T-helper 1 cell treated with Interleukin-12 subunit alpha and Interleukin-12 subunit beta and Interleukin-4 antibody, amounts not matched to agents 30 μg/mL and 1 μg/mL, for 36 hours (primary cell): ENCODE results near the gene CDK5RAP2.

ENCODE experiments used
- H3K27ac Mint-ChIP-seq: one replicate; pipeline ENCODE4 v1.8.0; 2021; ENCODE audit warnings: mild to moderate bottlenecking, mixed read lengths
- H3K27me3 Mint-ChIP-seq: one replicate; pipeline ENCODE4 v1.8.0; 2021; ENCODE audit warnings: low read depth, mixed read lengths
- H3K36me3 Mint-ChIP-seq: one replicate; pipeline ENCODE4 v1.8.0; 2021; ENCODE audit warnings: low read depth, mixed read lengths
- H3K4me1 Mint-ChIP-seq: one replicate; pipeline ENCODE4 v1.8.0; 2021; ENCODE audit warnings: low read depth, mixed read lengths
- H3K4me3 Mint-ChIP-seq: one replicate; pipeline ENCODE4 v1.8.0; 2021; ENCODE audit warnings: mild to moderate bottlenecking, moderate library complexity, mixed read lengths
- H3K9me3 Mint-ChIP-seq: one replicate; pipeline ENCODE4 v1.8.0; 2021; ENCODE audit warnings: mixed read lengths

Gene CDK5RAP2

GRCh38 chr9:120376101-120376500, 203.9 kb downstream of the CDK5RAP2 start:
- Mint-ChIP-seq H3K9me3 (peaks cover 9% of the 10 kb centered on the region), H3K27ac (no peak overlapping the region), H3K4me1 (no peaks in the 10 kb centered on the region), H3K27me3 (no peaks in the 10 kb centered on the region), H3K4me3 (no peak overlapping the region), H3K36me3 (no peaks in the 10 kb centered on the region)

GRCh38 chr9:120375316-120375715, 204.7 kb downstream of the CDK5RAP2 start:
- Mint-ChIP-seq H3K27ac (no peak overlapping the region), H3K36me3 (no peaks in the 10 kb centered on the region), H3K4me1 (no peaks in the 10 kb centered on the region), H3K4me3 (no peak overlapping the region), H3K9me3 (peaks cover 9% of the 10 kb centered on the region), H3K27me3 (no peaks in the 10 kb centered on the region)

GRCh38 chr9:120374817-120375216, 205.2 kb downstream of the CDK5RAP2 start:
- H3K36me3 Mint-ChIP-seq, result no peaks in the 10 kb centered on the region

DNA sequence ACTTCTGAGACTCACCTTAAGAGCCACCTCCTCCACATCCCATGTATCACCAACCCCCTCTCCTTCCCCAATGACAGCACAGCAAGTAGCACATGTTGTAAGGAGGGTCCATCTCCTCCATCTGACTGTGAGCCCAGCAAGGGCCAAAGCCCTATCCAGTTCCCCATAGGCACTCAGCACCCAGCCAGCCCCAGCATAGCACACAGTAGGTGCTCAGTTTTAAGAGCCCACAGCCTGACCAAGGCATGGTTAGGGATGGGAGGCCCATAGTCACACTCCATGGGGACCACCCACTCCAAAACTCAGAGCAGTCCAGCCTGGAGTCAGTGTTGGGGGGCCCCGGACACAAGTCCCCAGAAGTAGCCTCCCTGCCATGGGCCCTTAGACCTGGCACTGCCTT, 205.7 kb downstream of the CDK5RAP2 start:
- Mint-ChIP-seq H3K27ac (no peak overlapping the region), H3K36me3 (no peaks in the 10 kb centered on the region), H3K9me3 (peaks cover 9% of the 10 kb centered on the region), H3K4me1 (no peaks in the 10 kb centered on the region), H3K4me3 (no peak overlapping the region), H3K27me3 (no peaks in the 10 kb centered on the region)

More at GRCh38 chr9:120374817-120375216, 205.2 kb downstream of the CDK5RAP2 start:
- Mint-ChIP-seq H3K27me3 (no peaks in the 10 kb centered on the region), H3K4me3 (no peak overlapping the region), H3K4me1 (no peaks in the 10 kb centered on the region), H3K9me3 (peaks cover 9% of the 10 kb centered on the region), H3K27ac (no peak overlapping the region)

- no peaks in the 10 kb centered on the region for H3K4me1 Mint-ChIP-seq
Observed at GRCh38 chr9:120372040-120372439, 207.9 kb downstream of the CDK5RAP2 start.

DNA sequence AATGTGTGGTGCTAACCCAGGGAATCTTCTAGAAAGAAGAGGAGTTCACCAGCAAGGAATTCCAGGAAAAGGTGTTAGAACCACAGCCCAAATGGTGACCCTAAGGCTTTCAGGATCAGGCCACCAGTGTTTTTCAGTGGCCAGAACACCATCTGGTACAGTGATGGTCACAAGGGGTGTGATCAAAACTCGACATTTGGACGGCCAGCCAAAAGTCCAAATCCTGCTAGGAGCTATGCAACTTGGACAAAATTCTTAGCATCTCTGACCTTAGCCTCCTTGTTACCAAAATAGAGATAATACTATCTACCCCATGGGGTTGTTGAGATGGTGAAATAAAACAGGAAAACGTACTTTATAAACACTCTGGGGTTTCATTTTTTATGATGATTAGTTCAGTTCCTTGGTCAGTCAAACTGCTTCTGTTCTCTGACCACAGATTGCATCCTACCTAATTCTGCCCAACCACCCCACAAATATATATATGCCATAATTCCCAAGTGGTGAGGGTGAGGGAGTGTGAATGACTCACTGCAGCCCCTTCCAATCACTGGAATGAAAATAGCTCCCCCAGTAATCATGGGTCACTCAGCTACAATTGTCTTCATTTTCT, 210.3 kb downstream of the CDK5RAP2 start:
- no peaks in the 10 kb centered on the region for H3K36me3 Mint-ChIP-seq
- H3K27me3 Mint-ChIP-seq, result no peaks in the 10 kb centered on the region
- H3K4me3 Mint-ChIP-seq, result no peak overlapping the region
- H3K9me3 Mint-ChIP-seq, result peaks cover 7% of the 10 kb centered on the region
- no peak overlapping the region for H3K27ac Mint-ChIP-seq
- H3K4me1 Mint-ChIP-seq, result no peaks in the 10 kb centered on the region

More at GRCh38 chr9:120372040-120372439, 207.9 kb downstream of the CDK5RAP2 start:
- Mint-ChIP-seq H3K27me3 (no peaks in the 10 kb centered on the region), H3K9me3 (peaks cover 15% of the 10 kb centered on the region), H3K4me3 (no peak overlapping the region), H3K36me3 (no peaks in the 10 kb centered on the region), H3K27ac (no peak overlapping the region)

- no peak overlapping the region for H3K4me3 Mint-ChIP-seq
- H3K36me3 Mint-ChIP-seq, result no peaks in the 10 kb centered on the region
- no peaks in the 10 kb centered on the region for H3K27me3 Mint-ChIP-seq
- H3K9me3 Mint-ChIP-seq, result peaks cover 7% of the 10 kb centered on the region
- no peak overlapping the region for H3K27ac Mint-ChIP-seq
- H3K4me1 Mint-ChIP-seq, result no peaks in the 10 kb centered on the region
Observed at GRCh38 chr9:120368799-120369198, 211.2 kb downstream of the CDK5RAP2 start.

- Mint-ChIP-seq H3K4me3 (no peak overlapping the region), H3K36me3 (no peaks in the 10 kb centered on the region), H3K27me3 (no peaks in the 10 kb centered on the region), H3K9me3 (peaks cover 7% of the 10 kb centered on the region), H3K27ac (no peak overlapping the region), H3K4me1 (no peaks in the 10 kb centered on the region)
Observed at GRCh38 chr9:120366644-120367019, 213.3 kb downstream of the CDK5RAP2 start.

GRCh38 chr9:120365386-120365785, 214.6 kb downstream of the CDK5RAP2 start:
- Mint-ChIP-seq H3K27ac (no peak overlapping the region), H3K4me3 (no peak overlapping the region), H3K9me3 (peaks cover 7% of the 10 kb centered on the region), H3K4me1 (no peaks in the 10 kb centered on the region), H3K27me3 (no peaks in the 10 kb centered on the region), H3K36me3 (no peaks in the 10 kb centered on the region)

DNA sequence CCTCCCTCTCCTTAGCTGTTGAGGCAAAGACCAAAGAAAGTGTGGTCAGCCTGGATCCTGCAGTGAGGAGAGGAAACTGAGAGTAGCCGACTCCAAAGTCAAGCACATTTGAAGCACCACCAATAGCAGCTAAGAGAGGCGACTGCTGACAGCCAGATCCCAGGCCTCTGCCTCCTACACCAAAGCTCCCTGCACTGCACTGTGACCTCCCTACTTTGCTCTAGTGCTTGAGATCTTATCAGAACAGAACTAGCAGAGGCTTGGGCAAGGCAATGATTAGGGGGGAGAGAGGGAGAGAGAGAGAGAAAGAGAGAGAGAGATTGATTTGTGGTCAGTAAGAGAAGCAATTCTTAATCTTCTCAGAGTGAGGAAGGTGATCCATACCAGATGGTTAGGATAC, 216.3 kb downstream of the CDK5RAP2 start:
- no peaks in the 10 kb centered on the region for H3K4me1 Mint-ChIP-seq
- H3K27ac Mint-ChIP-seq, result no peak overlapping the region
- H3K4me3 Mint-ChIP-seq, result no peak overlapping the region
- H3K9me3 Mint-ChIP-seq, result peaks cover 5% of the 10 kb centered on the region
- no peaks in the 10 kb centered on the region for H3K27me3 Mint-ChIP-seq
- no peaks in the 10 kb centered on the region for H3K36me3 Mint-ChIP-seq

GRCh38 chr9:120362446-120362845, 217.5 kb downstream of the CDK5RAP2 start:
- no peaks in the 10 kb centered on the region for H3K27me3 Mint-ChIP-seq
- no peak overlapping the region for H3K27ac Mint-ChIP-seq
- H3K4me3 Mint-ChIP-seq, result no peak overlapping the region
- H3K4me1 Mint-ChIP-seq, result no peaks in the 10 kb centered on the region
- H3K9me3 Mint-ChIP-seq, result no peaks in the 10 kb centered on the region
- H3K36me3 Mint-ChIP-seq, result no peaks in the 10 kb centered on the region

DNA sequence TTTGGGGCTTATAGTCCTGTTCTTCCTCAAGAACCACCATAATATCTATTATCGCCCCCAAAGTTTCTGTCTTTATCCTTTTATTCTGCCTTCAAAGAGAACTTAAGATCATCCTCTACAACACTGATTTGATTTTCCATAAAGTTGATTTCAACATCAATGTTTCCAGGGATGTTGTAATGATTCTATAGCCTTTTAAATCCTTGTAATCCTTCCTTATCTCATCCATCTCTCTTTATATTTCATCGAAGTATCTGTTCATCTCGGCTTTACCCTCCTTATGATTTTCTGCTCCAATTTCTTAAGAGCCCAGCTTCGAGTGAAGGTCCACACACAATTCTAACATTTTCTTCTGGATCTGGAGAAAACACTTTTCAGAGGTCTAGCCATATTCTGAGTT, 218.4 kb downstream of the CDK5RAP2 start:
- Mint-ChIP-seq H3K4me3 (no peak overlapping the region), H3K27ac (no peak overlapping the region), H3K27me3 (no peaks in the 10 kb centered on the region), H3K4me1 (no peaks in the 10 kb centered on the region), H3K36me3 (no peaks in the 10 kb centered on the region), H3K9me3 (peaks cover 4% of the 10 kb centered on the region)

GRCh38 chr9:120360510-120360909, 219.5 kb downstream of the CDK5RAP2 start:
- H3K4me3 Mint-ChIP-seq, result no peak overlapping the region
- H3K27ac Mint-ChIP-seq, result no peak overlapping the region
- H3K27me3 Mint-ChIP-seq, result no peaks in the 10 kb centered on the region
- peaks cover 8% of the 10 kb centered on the region for H3K9me3 Mint-ChIP-seq
- H3K36me3 Mint-ChIP-seq, result no peaks in the 10 kb centered on the region
- H3K4me1 Mint-ChIP-seq, result no peaks in the 10 kb centered on the region

DNA sequence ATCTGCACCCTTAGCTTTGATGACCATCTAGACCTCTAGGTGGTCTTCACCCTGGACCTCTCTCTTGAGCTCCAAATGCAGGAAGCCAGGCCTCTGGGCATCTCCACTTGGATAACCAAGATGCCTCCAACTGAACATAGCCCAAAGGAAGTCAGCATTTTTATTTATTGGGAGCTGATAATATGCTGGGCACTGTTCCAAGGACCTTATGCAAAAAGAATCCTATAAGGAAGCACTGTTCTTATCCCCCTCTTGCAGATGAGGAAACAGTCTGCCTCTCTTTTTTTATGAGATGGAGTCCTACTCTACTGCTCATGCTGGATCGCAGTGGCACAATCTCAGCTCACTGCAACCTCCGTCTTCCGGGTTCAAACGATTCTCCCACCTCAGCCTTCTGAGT, 219.9 kb downstream of the CDK5RAP2 start:
- H3K27ac Mint-ChIP-seq, result no peak overlapping the region

DNA sequence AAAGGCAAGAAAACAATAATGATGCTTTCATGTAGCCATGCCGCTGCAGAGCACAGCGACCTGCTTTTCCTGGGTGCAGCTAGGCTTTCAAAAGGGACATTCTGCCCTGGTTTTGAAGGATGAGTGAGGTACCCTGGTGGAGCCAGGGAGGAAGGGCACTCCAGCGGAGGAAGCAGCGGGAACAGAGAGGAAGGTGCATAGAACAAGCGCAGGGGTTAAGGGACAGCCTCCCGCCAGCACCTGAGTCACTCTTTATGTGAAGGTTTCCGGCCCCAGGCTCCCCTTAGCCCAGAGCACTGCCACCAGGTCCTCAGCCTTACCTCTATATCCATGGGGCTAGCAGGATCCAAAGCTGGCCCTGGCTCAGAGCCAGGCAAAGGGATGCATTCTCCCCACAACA, 221.1 kb downstream of the CDK5RAP2 start:
- H3K9me3 Mint-ChIP-seq, result peaks cover 8% of the 10 kb centered on the region

More for the DNA sequence above, 219.9 kb downstream of the CDK5RAP2 start:
- Mint-ChIP-seq H3K9me3 (peaks cover 8% of the 10 kb centered on the region), H3K36me3 (no peaks in the 10 kb centered on the region), H3K27me3 (no peaks in the 10 kb centered on the region), H3K4me1 (no peaks in the 10 kb centered on the region), H3K4me3 (no peak overlapping the region)

GRCh38 chr9:120353506-120353905, 226.5 kb downstream of the CDK5RAP2 start:
- Mint-ChIP-seq H3K4me1 (no peaks in the 10 kb centered on the region), H3K9me3 (peaks cover 8% of the 10 kb centered on the region), H3K27me3 (no peaks in the 10 kb centered on the region), H3K27ac (no peak overlapping the region), H3K36me3 (no peaks in the 10 kb centered on the region), H3K4me3 (no peak overlapping the region)

More for the DNA sequence above, 221.1 kb downstream of the CDK5RAP2 start:
- no peaks in the 10 kb centered on the region for H3K4me1 Mint-ChIP-seq
- no peaks in the 10 kb centered on the region for H3K27me3 Mint-ChIP-seq
- no peak overlapping the region for H3K4me3 Mint-ChIP-seq
- H3K27ac Mint-ChIP-seq, result no peak overlapping the region
- H3K36me3 Mint-ChIP-seq, result no peaks in the 10 kb centered on the region
